Hematopoietic multipotent progenitor cell treated with erythropoietin and hydrocortisone succinate and interleukin-3 and kit ligand, for 15 days (in vitro differentiated cells): ENCODE measurements around the gene C1GALT1.
A peak's percentile ranks its signal among the peaks of the same experiment; 100 is the strongest.

Experiments
- DNase-seq: peaks from one replicate; pipeline ENCODE4 v3.0.0-alpha.2; 2015; ENCODE audit warnings: low spot score

Gene C1GALT1

GRCh38 chr7:7272294-7272693 lies 90.0 kb downstream of the C1GALT1 start:
- no peak for DNase-seq

- DNase-seq: peak; percentile 13
These were observed 92.4 kb downstream of the C1GALT1 start for GRCh38 chr7:7274782-7275181.

- no peak for DNase-seq
These were observed 93.8 kb downstream of the C1GALT1 start for GRCh38 chr7:7276161-7276560.

DNA sequence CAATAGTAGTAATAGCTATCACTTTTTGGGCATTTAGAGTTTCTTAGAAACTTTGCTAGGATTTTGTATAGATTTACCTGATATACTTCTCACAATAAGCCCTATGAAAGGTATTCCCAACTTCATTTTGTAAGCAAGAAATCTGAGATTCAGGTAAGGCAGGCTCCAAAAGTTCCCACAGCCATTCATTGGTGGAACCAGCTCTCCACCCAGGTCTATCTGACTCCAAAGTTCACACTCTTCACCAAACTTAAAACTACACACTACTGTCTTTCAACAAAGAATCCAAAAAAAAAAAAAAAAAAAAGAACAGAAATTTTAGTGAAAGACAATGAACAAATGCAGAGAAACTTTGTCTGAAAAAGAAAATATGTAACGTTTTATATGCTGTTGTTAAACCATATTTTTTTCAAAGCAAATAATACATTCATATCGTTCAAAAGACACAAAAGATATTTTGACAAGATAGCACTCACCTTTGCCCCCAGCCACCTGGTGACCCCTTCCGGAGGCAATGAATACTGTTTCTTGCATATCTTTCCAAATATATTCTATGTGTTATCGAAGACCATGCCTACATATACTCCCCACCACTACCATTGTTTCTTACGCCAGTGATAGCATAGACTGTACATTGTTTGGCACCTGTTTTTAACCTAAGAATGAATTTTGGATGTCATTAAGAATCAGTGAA lies 108.2 kb downstream of the C1GALT1 start:
- DNase-seq: no peak

GRCh38 chr7:7292085-7292484 lies 109.7 kb downstream of the C1GALT1 start:
- no peak for DNase-seq

- DNase-seq: no peak
These were observed 110.3 kb downstream of the C1GALT1 start for GRCh38 chr7:7292608-7293007.

GRCh38 chr7:7293092-7293491 lies 110.7 kb downstream of the C1GALT1 start:
- no peak for DNase-seq

DNA sequence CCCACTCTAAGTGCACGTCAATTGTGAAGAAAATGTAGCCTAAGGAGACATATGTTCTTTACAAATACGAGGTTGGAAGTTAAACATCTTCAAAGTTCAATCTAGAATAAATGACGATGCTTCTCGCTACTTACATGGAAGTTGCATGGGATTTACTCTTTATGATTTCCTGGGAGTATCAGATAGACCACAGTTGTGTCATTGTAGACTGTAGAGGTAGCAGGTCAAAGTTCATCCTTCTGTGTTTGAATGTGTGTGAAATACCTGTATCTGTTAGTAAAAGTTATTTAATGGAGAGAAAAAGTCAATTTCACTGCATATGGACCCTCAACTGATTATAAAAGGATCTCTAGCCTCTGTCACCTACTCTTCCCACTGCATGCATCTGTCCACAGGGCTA lies 112.6 kb downstream of the C1GALT1 start:
- no peak for DNase-seq
